NB4 (cell line): ENCODE measurements around the gene PROB1.

Experiments
- CTCF ChIP-seq: IDR thresholded peaks from one replicate; pipeline ENCODE4 v1.5.1; 2012; ENCODE audit warnings: low read depth, low read length
- MAX ChIP-seq: IDR thresholded peaks from 2 replicates; pipeline ENCODE4 v1.6.1; 2011; ENCODE audit warnings: low read depth, low read length
- POLR2A ChIP-seq: IDR thresholded peaks from 2 replicates; pipeline ENCODE4 v1.6.1; 2011; ENCODE audit warnings: mild to moderate bottlenecking; ENCODE audit not compliant: insufficient read length; ENCODE audit errors: extremely low read depth

GRCh38 chr5:139407517-139407916 is 12.6 kb upstream of the PROB1 start:
- TF ChIP-seq POLR2A (no peak), CTCF (no peak), MAX (no peak)
